Cardiac fibroblast (primary cell): ENCODE results near the gene HOXB2.
A peak's percentile ranks its signal among the peaks of the same experiment; 100 is the strongest.

Experiments used
- DNase-seq, 2 donors: peaks; one replicate each; pipeline versions ENCODE4 v3.0.0 to v3.0.0-alpha.2; 2010; ENCODE audit warnings: low read depth in 2 of 2
- H3K4me3 ChIP-seq, 2 donors: replicated peaks in 1 of 2; 1 replicate in 1 of 2; 2 replicates in 1 of 2; pipeline ENCODE4 v1.5.1; 2011; ENCODE audit warnings: low read depth in 2 of 2, low read length in 2 of 2, mild to moderate bottlenecking in 2 of 2, moderate library complexity in 1 of 2
- TF ChIP-seq, protein P1 (sequence below): IDR thresholded peaks from one replicate; pipeline ENCODE4 v1.5.1; 2011; ENCODE audit warnings: low read depth, mild to moderate bottlenecking, low read length, inconsistent platforms

The HOXB2 gene

GRCh38 chr17:48520631-48521079 is 24.3 kb downstream of the HOXB2 start:
- H3K4me3 ChIP-seq, result no peak overlapping the region
- DNase-seq, result peak in 1 of 2 donors; percentile 41
- TF ChIP-seq, protein P1, sequence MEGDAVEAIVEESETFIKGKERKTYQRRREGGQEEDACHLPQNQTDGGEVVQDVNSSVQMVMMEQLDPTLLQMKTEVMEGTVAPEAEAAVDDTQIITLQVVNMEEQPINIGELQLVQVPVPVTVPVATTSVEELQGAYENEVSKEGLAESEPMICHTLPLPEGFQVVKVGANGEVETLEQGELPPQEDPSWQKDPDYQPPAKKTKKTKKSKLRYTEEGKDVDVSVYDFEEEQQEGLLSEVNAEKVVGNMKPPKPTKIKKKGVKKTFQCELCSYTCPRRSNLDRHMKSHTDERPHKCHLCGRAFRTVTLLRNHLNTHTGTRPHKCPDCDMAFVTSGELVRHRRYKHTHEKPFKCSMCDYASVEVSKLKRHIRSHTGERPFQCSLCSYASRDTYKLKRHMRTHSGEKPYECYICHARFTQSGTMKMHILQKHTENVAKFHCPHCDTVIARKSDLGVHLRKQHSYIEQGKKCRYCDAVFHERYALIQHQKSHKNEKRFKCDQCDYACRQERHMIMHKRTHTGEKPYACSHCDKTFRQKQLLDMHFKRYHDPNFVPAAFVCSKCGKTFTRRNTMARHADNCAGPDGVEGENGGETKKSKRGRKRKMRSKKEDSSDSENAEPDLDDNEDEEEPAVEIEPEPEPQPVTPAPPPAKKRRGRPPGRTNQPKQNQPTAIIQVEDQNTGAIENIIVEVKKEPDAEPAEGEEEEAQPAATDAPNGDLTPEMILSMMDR, result no peak

DNA sequence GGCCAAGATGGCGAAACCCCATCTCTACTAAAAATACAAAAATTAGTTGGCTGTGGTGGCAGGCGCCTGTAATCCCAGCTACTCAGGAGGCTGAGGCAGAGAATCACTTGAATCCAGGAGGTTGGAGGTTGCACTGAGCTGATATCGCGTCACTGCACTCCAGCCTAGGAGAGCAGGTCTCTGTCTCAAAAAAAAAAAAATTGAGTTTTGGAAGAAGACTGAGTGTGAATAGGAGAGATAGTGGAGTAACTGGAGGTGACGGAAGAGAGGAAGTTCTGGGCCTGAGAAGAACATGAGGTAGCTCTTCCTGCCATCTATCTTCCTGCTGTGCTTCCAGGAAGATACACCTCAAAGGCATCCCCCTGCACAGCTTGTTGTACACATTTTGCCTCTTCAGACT is 25.5 kb downstream of the HOXB2 start:
- H3K4me3 ChIP-seq, result no peak overlapping the region
- TF ChIP-seq, protein P1, result no peak
- DNase-seq, result no peak

DNA sequence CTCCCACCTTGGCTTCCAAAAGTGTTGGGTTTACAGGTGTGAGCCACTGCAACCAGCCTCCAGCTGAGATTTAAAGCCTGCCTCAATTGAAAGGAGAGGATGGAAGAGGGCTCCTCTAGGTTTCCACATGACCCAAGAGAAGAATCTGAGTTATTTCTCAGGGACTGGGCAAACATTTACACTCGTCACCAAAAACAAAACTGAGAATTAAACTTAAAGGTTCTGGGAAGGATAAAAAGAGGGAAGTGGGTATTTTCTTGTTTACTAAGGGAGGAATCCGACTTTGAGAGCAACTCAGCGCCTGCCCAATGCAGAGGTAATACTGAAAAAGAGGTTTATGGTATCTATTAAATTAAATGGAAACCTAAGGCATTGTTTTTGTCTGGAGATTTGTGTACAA is 27.4 kb downstream of the HOXB2 start:
- no peak for DNase-seq
- TF ChIP-seq, protein P1, result no peak
- H3K4me3 ChIP-seq, result no peak overlapping the region

- no peak for DNase-seq
- TF ChIP-seq, protein P1, result no peak
- no peak overlapping the region for H3K4me3 ChIP-seq
Measured at GRCh38 chr17:48515925-48516900, 28.7 kb downstream of the HOXB2 start.

DNA sequence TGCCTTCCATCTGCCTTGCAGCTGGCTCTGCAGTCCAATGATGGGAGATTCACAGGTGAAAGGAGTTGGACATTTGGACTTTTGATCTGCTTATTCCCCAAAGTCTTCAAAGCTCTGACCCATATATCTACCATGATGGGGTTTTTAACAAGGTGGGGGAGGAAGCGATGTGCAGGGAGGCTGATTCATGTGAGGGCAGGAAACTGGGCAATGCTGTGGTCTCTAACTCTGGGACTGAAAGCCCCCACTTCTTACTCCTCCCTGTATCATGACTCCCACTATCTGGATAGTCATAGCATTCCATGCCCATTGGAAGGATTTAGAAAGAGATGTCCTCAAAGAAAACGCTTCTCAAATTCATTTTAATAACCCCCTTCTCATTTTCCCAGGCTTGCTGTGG is 30.4 kb downstream of the HOXB2 start:
- no peak for DNase-seq
- TF ChIP-seq, protein P1, result no peak
- no peak overlapping the region for H3K4me3 ChIP-seq

DNA sequence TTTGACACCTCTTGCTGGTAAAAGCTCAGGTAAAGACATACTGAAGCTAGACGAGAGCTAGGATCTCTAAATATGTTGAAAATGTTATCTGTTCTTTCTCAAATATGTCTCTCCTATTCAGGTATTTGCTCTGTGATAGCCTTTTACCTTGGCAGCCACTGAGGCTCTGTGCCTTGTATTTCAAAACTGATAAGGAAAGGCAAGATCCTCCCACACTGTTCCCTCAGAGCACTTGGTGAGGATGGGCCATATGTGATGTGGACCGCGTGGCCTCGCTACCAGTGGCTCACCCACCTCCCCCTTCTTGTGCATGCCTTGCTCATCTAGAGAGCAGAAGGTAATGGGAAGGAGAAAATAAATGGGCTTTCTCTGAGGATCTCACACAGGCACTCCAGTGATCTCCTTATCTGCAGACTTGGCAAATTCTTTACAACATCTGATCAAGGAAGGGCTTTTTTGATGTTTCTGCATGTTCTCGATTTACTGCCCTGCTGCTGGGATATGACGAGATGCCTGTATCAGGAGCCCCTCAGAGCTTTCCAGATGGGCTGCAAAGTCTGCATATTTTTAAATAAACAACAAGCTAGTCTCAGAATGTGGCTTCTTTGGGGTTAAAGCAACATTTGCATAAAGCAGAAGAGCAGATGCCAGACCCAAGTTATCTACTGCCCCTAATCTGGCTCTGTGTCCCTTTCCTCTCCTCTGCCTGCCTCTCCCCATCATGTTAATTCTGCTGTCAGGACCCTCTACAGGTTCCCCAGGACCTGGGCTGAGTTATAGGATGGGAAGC is 31.0 kb downstream of the HOXB2 start:
- TF ChIP-seq, protein P1, result no peak
- H3K4me3 ChIP-seq, result no peak overlapping the region
- DNase-seq, result no peak
